ENCODE measurements around the gene SH3PXD2A.

DNA sequence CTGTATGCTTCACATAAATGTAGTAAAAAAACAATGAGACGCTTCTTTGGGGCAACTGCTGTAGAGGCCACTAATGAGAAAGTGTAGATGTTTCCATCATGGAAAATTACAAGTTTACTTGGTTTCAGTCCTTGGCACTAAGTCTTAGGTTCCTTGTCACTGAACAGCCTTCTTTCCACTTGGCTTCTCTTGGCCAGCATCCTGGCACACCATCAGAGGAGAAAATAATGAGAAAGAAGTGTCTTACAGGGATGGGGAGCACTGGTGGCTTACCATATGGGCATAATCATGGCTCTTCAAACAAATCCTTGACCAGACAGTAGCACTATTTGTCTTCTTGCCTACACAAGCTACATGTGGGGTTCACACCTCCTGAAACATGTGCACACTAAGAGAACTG is 22.5 kb upstream of the SH3PXD2A start:
- no peak for TF ChIP-seq POLR2A (IDR thresholded peaks at IDR 0.05; ENCODE audit: low read length)
- TF ChIP-seq GATA1 (IDR thresholded peaks at IDR 0.05; ENCODE audit: low read depth, low read length): no peak
